ENCODE measurements around the gene SLC22A31.
"Not testable (repeated sequence)": the region's sequence is repeated elsewhere in the genome, so short reads cannot be mapped to it uniquely, and the experiment has no call there.

SLC22A31 gene

GRCh38 chr16:89200124-89200849 lies at the start of gene SLC22A31:
Gene SLC22A31, minus strand, starts transcription at chr16:89200537. Its CDS starts 36 bp downstream, at chr16:89200501.
- DNase-seq (ENCODE audit: low read depth): no peak

DNA sequence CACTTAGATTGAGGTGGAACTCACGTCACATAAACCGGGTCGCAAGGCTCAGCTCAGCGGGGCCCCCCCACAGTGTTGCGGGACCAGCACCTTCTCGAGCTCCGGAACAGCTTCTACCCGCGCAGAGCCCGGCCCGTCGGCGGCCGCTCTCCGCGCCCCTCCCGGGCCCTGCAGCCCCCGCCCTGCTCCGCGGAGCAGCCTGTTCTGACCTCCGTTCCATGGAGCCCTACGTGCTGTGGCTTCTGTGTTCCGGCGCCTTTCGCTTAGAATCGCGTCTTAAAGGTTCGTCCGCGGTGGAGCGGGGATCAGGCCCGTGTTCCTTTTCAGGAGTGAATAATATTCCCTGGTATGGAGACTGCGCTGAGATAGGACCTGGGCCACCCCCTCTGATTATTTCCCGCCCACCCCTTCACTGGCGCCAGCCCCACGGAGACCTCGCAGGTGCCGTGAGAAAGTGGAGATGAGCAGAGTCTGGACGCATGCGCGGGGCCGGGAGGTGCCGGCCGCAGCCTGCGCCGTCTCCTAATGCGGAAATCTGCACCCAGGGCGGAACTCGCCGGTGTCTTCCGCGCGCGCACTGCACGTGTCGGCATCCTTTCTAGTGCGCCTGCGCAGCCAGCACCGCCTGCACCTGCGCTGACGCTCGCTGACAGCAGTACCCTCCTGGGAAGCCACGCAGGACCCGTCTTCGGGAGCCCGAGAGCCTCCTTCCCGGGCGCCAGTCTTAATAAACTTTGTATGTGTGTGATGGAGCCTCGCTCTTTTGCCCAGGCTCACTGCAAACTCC lies 48.1 kb upstream of the SLC22A31 start:
- DNase-seq (ENCODE audit: low read depth): no peak

GRCh38 chr16:89247734-89248075 lies 47.4 kb upstream of the SLC22A31 start:
- not testable (repeated sequence) for DNase-seq (ENCODE audit: low read depth)

DNA sequence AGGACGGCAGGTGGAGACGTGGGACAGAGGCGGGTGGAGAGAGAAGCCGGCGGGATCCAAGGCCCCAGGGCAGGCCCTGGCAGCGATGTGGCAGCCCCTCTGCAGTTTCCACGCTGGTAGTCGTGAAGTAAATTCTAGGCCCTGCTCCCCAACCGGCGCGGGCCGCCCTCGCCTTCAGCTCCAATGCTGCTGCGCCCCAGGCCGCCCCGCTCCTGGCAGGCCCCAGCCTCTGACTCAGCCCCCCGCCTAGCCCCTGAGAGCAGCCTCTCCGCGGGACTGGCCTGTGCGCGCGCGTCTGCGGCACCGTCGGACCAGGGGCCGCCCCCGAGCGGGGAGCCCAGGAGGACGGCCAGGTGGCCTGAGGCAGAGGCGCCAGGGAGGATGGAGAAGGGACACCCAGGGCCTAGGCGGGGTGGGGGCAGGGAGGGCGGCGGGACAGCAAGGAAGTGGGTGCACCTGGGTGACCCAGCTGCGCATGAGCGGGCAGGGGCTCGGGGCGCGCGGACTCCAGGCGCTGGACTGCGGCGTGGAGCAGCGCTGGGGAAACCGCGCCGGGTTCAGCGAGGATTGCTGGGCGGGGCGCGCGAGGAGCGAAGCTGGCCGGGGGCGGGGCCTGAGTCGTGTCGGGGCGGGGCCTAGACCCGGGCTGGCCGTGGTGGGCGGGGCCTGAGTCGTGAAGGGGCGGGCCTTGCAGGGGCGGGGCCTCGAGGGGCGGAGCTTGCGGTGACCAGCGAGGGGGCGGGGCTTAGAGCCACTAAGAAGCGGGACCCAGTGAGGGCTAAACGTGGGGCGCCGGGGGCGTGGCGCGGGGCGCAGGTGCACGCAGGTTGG lies 46.8 kb upstream of the SLC22A31 start:
- peak; percentile 52 for DNase-seq (ENCODE audit: low read depth)

DNA sequence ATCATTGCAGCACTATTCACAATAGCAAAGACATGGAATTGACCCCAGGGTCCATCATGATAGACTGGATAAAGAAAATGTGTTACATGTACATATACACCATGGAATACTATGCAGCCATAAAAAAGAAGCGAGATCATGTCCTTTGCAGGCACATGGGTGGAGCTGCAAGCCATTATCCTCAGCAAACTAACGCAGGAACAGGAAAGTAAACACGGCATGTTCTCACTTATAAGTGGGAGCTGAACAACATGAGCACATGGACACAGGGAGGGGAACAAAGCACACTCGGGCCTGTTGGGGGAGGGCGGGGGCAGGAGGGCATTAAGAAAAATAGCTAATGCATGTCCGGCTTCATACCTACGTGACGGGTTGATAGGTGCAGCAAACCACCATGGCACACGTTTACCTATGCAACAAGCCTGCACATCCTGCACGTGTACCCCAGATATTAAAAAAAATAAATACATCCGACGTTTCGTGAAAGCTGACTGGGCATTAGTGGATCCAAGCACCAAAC lies 46.1 kb upstream of the SLC22A31 start:
- DNase-seq (ENCODE audit: low read depth): no peak

- DNase-seq (ENCODE audit: low read depth): no peak
These were observed 44.4 kb upstream of the SLC22A31 start for GRCh38 chr16:89244754-89245153.

DNA sequence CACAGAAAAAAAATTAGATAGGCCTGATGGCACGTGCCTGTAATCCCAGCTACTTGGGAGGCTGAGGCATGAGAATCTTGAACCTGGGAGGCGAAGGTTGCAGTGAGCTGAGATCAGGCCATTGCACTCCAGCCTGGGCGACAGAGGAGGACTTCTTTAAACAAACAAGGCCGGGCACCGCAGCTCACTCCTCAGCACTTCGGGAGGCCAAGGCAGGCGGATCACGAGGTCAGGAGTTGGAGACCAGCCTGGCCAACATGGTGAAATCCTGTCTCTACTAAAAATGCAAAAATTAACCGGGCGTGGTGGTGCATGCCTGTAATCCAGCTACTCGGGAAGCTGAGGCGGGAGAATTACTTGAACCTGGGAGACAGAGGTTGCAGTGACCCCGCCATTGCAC lies 43.9 kb upstream of the SLC22A31 start:
- DNase-seq (ENCODE audit: low read depth): not testable (repeated sequence)

GRCh38 chr16:89243664-89244063 lies 43.3 kb upstream of the SLC22A31 start:
- DNase-seq (ENCODE audit: low read depth): no peak

DNA sequence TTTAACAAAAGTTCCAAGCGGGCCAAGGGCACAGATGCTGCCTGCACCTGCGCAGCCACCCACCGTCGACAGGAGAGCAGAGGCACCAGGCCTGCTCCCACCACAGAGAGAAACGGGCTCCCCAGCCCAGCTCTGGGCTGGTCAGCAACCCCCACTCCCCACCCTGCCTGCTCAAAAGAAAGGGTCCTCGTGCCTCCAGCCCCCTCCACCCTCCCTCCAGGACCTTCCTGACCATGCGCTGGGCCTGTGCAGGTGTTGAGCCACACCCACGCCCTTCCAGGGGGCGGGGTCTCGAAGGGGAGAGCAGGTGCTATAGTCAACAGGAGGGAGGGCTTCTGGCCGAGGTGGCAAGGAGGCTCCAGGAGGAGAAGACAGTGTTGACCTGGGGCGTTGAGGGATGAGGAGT lies 42.5 kb upstream of the SLC22A31 start:
- DNase-seq (ENCODE audit: low read depth): no peak

DNA sequence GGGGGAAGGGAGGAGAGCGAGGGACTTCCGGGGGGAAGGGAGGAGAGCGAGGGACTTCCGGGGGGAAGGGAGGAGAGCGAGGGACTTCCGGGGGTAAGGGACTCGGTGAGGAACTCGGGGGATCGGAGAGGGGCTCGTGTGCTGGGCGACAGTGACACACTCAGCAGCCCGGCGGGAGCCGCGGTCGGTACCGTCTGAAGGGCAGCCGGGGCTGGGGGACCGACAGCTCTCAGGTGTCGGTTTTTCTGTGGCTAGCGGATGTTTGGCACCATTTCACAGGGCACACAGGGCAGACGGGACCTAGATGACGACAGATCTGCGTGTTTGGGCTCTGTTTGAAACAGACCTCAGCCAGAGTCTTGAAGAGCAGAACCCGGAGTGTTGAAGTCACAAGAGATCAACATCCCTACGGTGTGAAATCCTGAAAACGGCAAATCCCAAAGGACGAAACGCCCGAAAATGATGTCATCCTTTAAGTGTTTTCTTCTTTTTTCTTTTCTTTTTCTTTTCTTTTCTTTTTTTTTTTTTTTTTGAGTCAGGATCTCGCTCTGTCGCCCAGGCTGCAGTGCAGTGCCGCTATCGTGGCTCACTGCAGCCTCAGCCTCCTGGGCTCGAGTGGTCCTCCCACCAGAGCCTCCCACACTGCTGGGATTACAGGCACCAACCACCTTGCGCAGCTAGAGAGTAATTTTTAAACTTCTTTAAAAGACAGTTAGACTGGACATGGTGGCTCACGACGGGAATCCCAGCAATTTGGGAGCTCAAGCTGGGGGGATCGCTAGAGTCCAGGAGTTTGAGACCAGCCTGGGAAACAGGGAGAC lies 41.1 kb upstream of the SLC22A31 start:
- peak; percentile 74 for DNase-seq (ENCODE audit: low read depth)

- no peak for DNase-seq (ENCODE audit: low read depth)
These were observed 37.4 kb upstream of the SLC22A31 start for GRCh38 chr16:89237733-89238132.

GRCh38 chr16:89233678-89234490 lies 33.5 kb upstream of the SLC22A31 start:
- no peak for DNase-seq (ENCODE audit: low read depth)

- DNase-seq (ENCODE audit: low read depth): no peak
These were observed 31.8 kb upstream of the SLC22A31 start for GRCh38 chr16:89232107-89232506.

DNA sequence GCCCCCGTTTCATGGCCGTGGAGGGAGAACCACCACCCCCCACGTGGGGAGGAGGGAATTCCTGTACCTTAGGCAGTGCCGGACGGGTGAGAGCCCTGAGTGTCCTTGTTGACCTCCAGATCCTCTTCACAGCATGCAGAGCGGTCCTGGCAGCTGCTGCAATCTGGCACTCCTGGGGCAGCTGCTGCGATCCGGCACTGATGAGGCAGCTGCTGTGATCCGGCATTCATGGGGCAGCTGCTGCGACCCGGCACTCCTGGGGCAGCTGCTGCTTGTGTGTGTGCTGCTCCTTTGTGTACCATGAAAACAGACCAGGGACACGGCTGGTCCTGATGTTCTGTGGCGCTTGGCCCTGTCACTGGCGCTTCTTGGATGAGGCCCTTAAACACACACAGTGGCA lies 29.9 kb upstream of the SLC22A31 start:
- no peak for DNase-seq (ENCODE audit: low read depth)

GRCh38 chr16:89224665-89225064 lies 24.3 kb upstream of the SLC22A31 start:
- no peak for DNase-seq (ENCODE audit: low read depth)

DNA sequence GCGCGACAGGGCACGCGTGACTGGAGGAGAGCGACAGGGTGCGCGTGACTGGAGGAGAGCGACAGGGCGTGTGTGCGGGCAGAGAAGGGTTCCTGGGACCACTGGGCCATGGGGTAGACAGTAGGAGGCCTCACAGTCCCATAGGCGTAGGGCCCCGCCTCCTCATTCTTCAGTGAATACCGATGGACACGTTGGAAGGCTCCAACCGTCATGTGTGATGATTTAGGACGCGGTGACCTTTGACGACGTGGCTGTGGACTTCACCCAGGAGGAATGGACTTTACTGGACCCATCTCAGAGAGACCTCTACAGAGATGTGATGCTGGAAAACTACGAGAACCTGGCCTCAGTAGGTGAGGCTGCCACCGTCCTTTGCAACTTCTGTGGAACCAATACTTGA lies 22.6 kb upstream of the SLC22A31 start:
- no peak for DNase-seq (ENCODE audit: low read depth)

DNA sequence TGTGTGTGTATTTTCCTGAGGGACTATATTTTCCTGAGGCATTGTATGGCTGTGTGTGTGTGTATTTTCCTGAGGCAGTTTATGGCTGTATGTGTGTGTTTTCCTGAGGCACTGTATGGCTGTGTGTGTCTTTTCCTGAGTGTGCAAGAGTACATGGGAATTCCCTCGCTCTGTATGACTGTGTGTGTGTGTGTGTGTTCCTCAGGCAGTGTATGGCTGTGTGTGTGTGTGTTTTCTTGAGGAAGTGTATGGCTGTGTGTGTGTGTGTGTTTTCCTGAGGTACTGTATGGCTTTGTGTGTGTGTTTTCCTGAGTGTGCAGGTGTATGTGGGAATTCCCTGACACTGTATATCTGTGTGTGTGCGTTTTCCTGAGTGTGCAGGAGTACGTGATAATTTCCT lies 21.3 kb upstream of the SLC22A31 start:
- DNase-seq (ENCODE audit: low read depth): no peak

DNA sequence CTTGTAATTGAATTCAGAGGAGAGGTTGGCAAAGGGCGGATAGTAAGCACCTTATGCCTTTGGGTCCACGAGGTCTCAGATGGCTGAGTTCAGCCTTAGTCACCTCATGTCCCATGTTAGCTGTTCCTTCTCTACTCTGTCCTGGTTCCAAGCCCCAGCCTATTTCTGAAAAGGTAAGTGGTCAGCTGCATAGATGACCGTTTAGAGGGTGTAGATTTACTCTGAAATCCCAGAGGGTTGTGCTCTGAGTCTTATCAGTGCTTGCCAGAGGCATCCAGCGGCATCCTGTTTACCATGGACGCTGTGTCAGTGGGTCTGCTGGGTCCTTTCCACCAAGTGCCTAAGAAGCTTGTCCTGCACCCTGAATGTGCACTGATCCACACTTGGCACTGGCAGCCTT lies 19.0 kb upstream of the SLC22A31 start:
- no peak for DNase-seq (ENCODE audit: low read depth)

DNA sequence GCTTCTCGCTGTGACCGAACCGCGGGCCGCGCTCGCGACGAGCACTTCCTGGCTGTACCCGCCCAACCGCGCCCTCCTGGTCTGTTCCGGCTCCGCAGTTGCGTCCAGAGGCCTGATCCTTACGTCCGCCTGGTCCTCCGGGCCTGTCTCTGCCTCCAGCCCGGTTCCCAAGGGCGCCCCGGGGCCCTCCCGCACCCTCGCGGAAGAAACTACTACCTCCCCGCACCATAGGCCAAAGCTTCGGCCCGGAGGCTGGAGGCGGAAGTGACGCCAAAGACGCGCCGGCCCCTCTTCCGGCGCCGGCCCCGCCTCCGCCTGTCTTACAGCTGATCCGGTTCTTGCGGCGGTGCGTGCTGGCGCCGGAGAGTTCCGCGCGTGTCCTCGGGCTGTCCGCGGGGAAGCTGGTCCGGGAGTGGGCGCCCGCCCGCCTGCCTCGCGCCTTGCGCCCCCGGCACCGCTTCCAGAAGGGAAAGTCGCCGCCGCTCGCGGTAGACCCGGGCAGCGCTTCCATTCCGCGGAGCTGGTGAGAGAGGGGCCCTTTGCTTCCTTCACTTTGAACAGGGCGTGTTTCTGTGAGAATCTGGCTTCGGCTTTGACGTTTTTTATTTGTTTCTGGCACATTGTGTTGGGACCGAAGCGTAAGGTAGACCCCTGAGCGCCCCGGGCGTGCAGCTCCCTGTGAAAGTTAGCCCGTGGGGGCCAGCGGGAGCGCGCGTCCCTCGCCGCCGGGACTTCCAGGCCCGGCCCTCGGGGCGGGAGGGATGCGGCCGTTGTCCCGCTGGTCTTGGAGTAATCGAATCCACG lies 17.3 kb upstream of the SLC22A31 start, which contains the start of gene ZNF778:
TSS of gene ZNF778 (plus strand) at position 316 of the 804 bp plus-strand sequence. CDS start 3,425 bp downstream, outside the sequence.
- peak; percentile 80 for DNase-seq (ENCODE audit: low read depth)

DNA sequence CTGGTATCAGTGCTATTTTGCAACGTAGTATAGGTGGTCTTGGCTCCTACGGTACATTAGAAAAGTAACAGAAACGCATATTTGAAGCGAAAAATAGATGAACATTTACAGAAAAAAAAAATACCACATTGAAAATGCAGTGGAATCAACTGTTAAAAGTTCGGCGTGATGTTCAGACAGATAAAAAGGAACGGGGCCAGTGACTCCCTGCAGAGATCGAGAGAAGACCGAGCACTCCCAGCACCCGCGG lies 16.7 kb upstream of the SLC22A31 start:
- DNase-seq (ENCODE audit: low read depth): no peak
